ENCODE measurements around the gene WDR4. TPM values are rescaled to one million over a fixed set of nuclear protein-coding genes. Genes with fewer than 3 reads are reported as not detected.
A peak's percentile ranks its signal among the peaks of the same experiment; 100 is the strongest.
"Not testable (repeated sequence)": the region's sequence is repeated elsewhere in the genome, so short reads cannot be mapped to it uniquely, and the experiment has no call there.

Gene WDR4
- total and polyA plus RNA-seq, 4 donors: 4.6 to 12.9 (median 9.2) TPM

- TF ChIP-seq REST (IDR thresholded peaks at IDR 0.05): no peak
- no peak for TF ChIP-seq HNF4G (IDR thresholded peaks at IDR 0.05)
Observed at GRCh38 chr21:42815217-42815616, 64.1 kb downstream of the WDR4 start (continued).

- 80% methylated on average over 5 of the region's 5 CpGs for WGBS
- H3K27ac ChIP-seq (ENCODE audit: low read depth in 1 of 2, low read length in 2 of 2); H3K36me3 ChIP-seq (ENCODE audit: control insufficient read depth in 4 of 4, insufficient read depth in 3 of 4, low read depth in 1 of 4, low read length in 3 of 4); H3K9me3 ChIP-seq (ENCODE audit: control insufficient read depth in 4 of 4, low read length in 3 of 4); H3K4me3 ChIP-seq (ENCODE audit: low read depth in 1 of 3, low read length in 3 of 3); DNase-seq (ENCODE audit: low spot score); H3K4me1 ChIP-seq (ENCODE audit: control insufficient read depth in 4 of 4, insufficient read depth in 4 of 4, low read length in 3 of 4); H3K27me3 ChIP-seq (ENCODE audit: control insufficient read depth in 4 of 4, insufficient read depth in 4 of 4, low read length in 3 of 4); H3K9ac ChIP-seq (ENCODE audit: low read depth in 1 of 2, low read length in 2 of 2): not testable (repeated sequence)
Observed at GRCh38 chr21:42812528-42813241, 66.7 kb downstream of the WDR4 start.

- Histone ChIP-seq H3K4me3 (ENCODE audit: low read depth in 1 of 3, low read length in 3 of 3) (no peak overlapping the region), H3K27me3 (ENCODE audit: control insufficient read depth in 4 of 4, insufficient read depth in 4 of 4, low read length in 3 of 4) (no peaks in the 10 kb centered on the region), H3K36me3 (ENCODE audit: control insufficient read depth in 4 of 4, insufficient read depth in 3 of 4, low read depth in 1 of 4, low read length in 3 of 4) (no peaks in the 10 kb centered on the region), H3K9ac (ENCODE audit: low read depth in 1 of 2, low read length in 2 of 2) (no peak overlapping the region), H3K4me1 (ENCODE audit: control insufficient read depth in 4 of 4, insufficient read depth in 4 of 4, low read length in 3 of 4) (no peaks in the 10 kb centered on the region), H3K27ac (ENCODE audit: low read depth in 1 of 2, low read length in 2 of 2) (no peak overlapping the region), H3K9me3 (ENCODE audit: control insufficient read depth in 4 of 4, low read length in 3 of 4) (no peaks in the 10 kb centered on the region)
- DNase-seq (ENCODE audit: low spot score): peak; percentile 16
- 68% methylated on average over 6 of the region's 6 CpGs for WGBS
- no peak for TF ChIP-seq CTCF (IDR thresholded peaks at IDR 0.05; ENCODE audit: low read depth, low read length, missing input control)
- no peak for TF ChIP-seq ATF3 (IDR thresholded peaks at IDR 0.05)
- no peak for TF ChIP-seq JUND (IDR thresholded peaks at IDR 0.05)
- no peak for TF ChIP-seq SP1 (IDR thresholded peaks at IDR 0.05)
- no peak for TF ChIP-seq RXRA (IDR thresholded peaks at IDR 0.05)
- TF ChIP-seq REST (IDR thresholded peaks at IDR 0.05): no peak
- no peak for TF ChIP-seq EGR1 (IDR thresholded peaks at IDR 0.05; ENCODE audit: low read depth in 2 of 2)
Observed at GRCh38 chr21:42811960-42812359, 67.4 kb downstream of the WDR4 start.

Data from liver (tissue), 9 donors.